HL-60 (cell line): Measurements from ENCODE around the gene ANKH.

Experiments
- POLR2AphosphoS5 ChIP-seq: IDR thresholded peaks from 2 replicates; pipeline ENCODE4 v1.6.1; 2012; ENCODE audit warnings: low read depth
- SPI1 ChIP-seq: IDR thresholded peaks from 2 replicates; pipeline ENCODE4 v1.6.1; 2012; ENCODE audit warnings: low read depth, mild to moderate bottlenecking, borderline replicate concordance
- TF ChIP-seq, protein P1 (sequence below): IDR thresholded peaks from one replicate; pipeline ENCODE4 v1.5.1; 2011; ENCODE audit warnings: low read length, control low read depth, inconsistent platforms; ENCODE audit not compliant: insufficient read depth

DNA sequence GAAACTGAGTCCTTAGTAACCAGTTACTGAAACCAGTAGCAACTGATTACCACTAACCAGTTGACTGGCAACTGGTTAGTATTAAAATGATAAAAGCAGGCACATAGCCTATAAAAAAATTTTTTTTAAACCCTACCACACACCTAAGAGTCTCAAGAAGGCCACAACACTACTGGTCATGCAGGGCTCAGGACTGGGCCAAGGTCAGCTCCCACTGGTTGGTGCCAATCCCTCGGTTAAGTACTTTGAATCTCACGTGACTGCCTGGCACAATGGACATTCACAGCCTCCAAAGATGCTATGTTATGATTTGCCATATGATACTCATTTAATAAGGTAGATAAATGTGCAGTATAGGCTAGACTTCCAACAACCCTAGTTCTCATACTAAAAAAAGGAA lies 8.5 kb downstream of the ANKH start:
- TF ChIP-seq, protein P1, sequence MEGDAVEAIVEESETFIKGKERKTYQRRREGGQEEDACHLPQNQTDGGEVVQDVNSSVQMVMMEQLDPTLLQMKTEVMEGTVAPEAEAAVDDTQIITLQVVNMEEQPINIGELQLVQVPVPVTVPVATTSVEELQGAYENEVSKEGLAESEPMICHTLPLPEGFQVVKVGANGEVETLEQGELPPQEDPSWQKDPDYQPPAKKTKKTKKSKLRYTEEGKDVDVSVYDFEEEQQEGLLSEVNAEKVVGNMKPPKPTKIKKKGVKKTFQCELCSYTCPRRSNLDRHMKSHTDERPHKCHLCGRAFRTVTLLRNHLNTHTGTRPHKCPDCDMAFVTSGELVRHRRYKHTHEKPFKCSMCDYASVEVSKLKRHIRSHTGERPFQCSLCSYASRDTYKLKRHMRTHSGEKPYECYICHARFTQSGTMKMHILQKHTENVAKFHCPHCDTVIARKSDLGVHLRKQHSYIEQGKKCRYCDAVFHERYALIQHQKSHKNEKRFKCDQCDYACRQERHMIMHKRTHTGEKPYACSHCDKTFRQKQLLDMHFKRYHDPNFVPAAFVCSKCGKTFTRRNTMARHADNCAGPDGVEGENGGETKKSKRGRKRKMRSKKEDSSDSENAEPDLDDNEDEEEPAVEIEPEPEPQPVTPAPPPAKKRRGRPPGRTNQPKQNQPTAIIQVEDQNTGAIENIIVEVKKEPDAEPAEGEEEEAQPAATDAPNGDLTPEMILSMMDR = no peak
- TF ChIP-seq POLR2AphosphoS5 (no peak), SPI1 (no peak)
